GM21528 (cell line): ENCODE measurements around the gene TFRC.
"Not testable (repeated sequence)": the region's sequence is repeated elsewhere in the genome, so short reads cannot be mapped to it uniquely, and the experiment has no call there.

ENCODE experiments used
- ATAC-seq: cut with Tn5 transposase; IDR thresholded peaks from one replicate; pipeline ENCODE4 v1.9.1; 2021; ENCODE audit warnings: mild to moderate bottlenecking, moderate library complexity; ENCODE audit not compliant: unreplicated experiment, low FRiP score

TFRC gene

GRCh38 chr3:196051282-196052076 lies 30.4 kb downstream of the TFRC start:
- no peak for ATAC-seq

GRCh38 chr3:196050597-196050996 lies 31.3 kb downstream of the TFRC start:
- ATAC-seq, result no peak

- no peak for ATAC-seq
These were observed 32.2 kb downstream of the TFRC start for GRCh38 chr3:196049653-196050052.

GRCh38 chr3:196048922-196049598 lies 32.8 kb downstream of the TFRC start:
- no peak for ATAC-seq

GRCh38 chr3:196047391-196048030 lies 34.4 kb downstream of the TFRC start:
- ATAC-seq, result no peak

GRCh38 chr3:196044513-196044912 lies 37.4 kb downstream of the TFRC start:
- ATAC-seq, result no peak

GRCh38 chr3:196042673-196043072 lies 39.2 kb downstream of the TFRC start:
- ATAC-seq, result no peak

GRCh38 chr3:196039359-196039758 lies 42.5 kb downstream of the TFRC start:
- ATAC-seq, result no peak

- not testable (repeated sequence) for ATAC-seq
These were observed 55.8 kb downstream of the TFRC start for GRCh38 chr3:196026059-196026458.

GRCh38 chr3:196024968-196025367 lies 56.9 kb downstream of the TFRC start:
- no peak for ATAC-seq

GRCh38 chr3:196023947-196024346 lies 57.9 kb downstream of the TFRC start:
- no peak for ATAC-seq

GRCh38 chr3:196022499-196022878 lies 59.4 kb downstream of the TFRC start:
- ATAC-seq, result not testable (repeated sequence)

- no peak for ATAC-seq
These were observed 61.5 kb downstream of the TFRC start for GRCh38 chr3:196020373-196020772.

- not testable (repeated sequence) for ATAC-seq
These were observed 62.3 kb downstream of the TFRC start for GRCh38 chr3:196019576-196019975.

- ATAC-seq, result not testable (repeated sequence)
These were observed 63.7 kb downstream of the TFRC start for GRCh38 chr3:196018159-196018558.

- no peak for ATAC-seq
These were observed 65.4 kb downstream of the TFRC start for GRCh38 chr3:196016485-196016884.

- no peak for ATAC-seq
These were observed 65.8 kb downstream of the TFRC start for GRCh38 chr3:196016059-196016458.

GRCh38 chr3:196013587-196014487 lies 68.1 kb downstream of the TFRC start:
- no peak for ATAC-seq

GRCh38 chr3:196012941-196013476 lies 68.9 kb downstream of the TFRC start:
- ATAC-seq, result no peak

GRCh38 chr3:196012481-196012880 lies 69.4 kb downstream of the TFRC start:
- ATAC-seq, result no peak
